GM23338 (cell line): ENCODE measurements around the gene HNRNPC. TPM values are rescaled to one million over a fixed set of nuclear protein-coding genes. Genes with fewer than 3 reads are reported as not detected.
"Not testable (repeated sequence)": the region's sequence is repeated elsewhere in the genome, so short reads cannot be mapped to it uniquely, and the experiment has no call there.

ENCODE experiments used
- ATAC-seq: fragments of 200-7000 bp; cut with Tn5 transposase; 3 replicates; pipeline ENCODE4 v1.9.1; 2020
- DNase-seq: peaks from one replicate; pipeline ENCODE4 v3.0.0-alpha.2; 2015; ENCODE audit warnings: low spot score
- H2AFZ ChIP-seq: fragments of 200-600 bp; sonication (generic); 2 replicates; pipeline ENCODE4 v1.8.0; 2016; ENCODE audit warnings: antibody characterized with exemption, mild to moderate bottlenecking, moderate library complexity
- H3F3A ChIP-seq: fragments of 200-600 bp; sonication (generic); replicated peaks from 2 replicates; pipeline ENCODE4 v1.8.0; 2017; ENCODE audit warnings: antibody characterized with exemption, mixed run types, low read depth
- H3K27ac ChIP-seq: fragments of 200-600 bp; sonication (generic); 2 replicates; pipeline ENCODE4 v1.6.1; 2016; ENCODE audit warnings: low read depth
- H3K27me3 ChIP-seq: fragments of 200-600 bp; sonication (generic); 2 replicates; pipeline ENCODE4 v1.8.0; 2016; ENCODE audit warnings: mild to moderate bottlenecking, mixed run types, moderate library complexity; ENCODE audit not compliant: insufficient read depth
- H3K36me3 ChIP-seq: fragments of 200-600 bp; sonication (generic); 2 replicates; pipeline ENCODE4 v1.8.0; 2016; ENCODE audit warnings: mild to moderate bottlenecking; ENCODE audit not compliant: insufficient read depth
- H3K4me1 ChIP-seq: fragments of 200-600 bp; sonication (generic); 2 replicates; pipeline ENCODE4 v1.8.0; 2016; ENCODE audit warnings: mild to moderate bottlenecking, moderate library complexity; ENCODE audit not compliant: insufficient read depth
- H3K4me2 ChIP-seq: fragments of 200-600 bp; sonication (generic); 2 replicates; pipeline ENCODE4 v1.7.1; 2017; ENCODE audit warnings: mixed run types
- H3K4me3 ChIP-seq: fragments of 200-600 bp; sonication (generic); 2 replicates; pipeline ENCODE4 v1.6.1; 2016; ENCODE audit warnings: mixed run types
- H3K79me2 ChIP-seq: fragments of 200-600 bp; sonication (generic); replicated peaks from 2 replicates; pipeline ENCODE4 v1.8.0; 2017; ENCODE audit warnings: mild to moderate bottlenecking; ENCODE audit not compliant: insufficient read depth
- H3K9me2 ChIP-seq: fragments of 200-600 bp; sonication (generic); 2 replicates; pipeline ENCODE4 v1.8.0; 2017; ENCODE audit not compliant: insufficient read depth
- H4K20me1 ChIP-seq: fragments of 200-600 bp; sonication (generic); replicated peaks from 2 replicates; pipeline ENCODE4 v1.8.0; 2017; ENCODE audit warnings: mild to moderate bottlenecking; ENCODE audit not compliant: insufficient read depth
- H3K27ac Mint-ChIP-seq: 2 replicates; pipeline ENCODE4 v1.8.0; 2020; ENCODE audit warnings: inconsistent platforms, mild to moderate bottlenecking, moderate library complexity, mixed read lengths
- H3K27me3 Mint-ChIP-seq: 3 replicates; pipeline ENCODE4 v1.8.0; 2022; ENCODE audit warnings: low read depth, mild to moderate bottlenecking, moderate library complexity, mixed read lengths, inconsistent platforms; ENCODE audit not compliant: insufficient read depth, poor library complexity
- H3K36me3 Mint-ChIP-seq: 3 replicates; pipeline ENCODE4 v1.8.0; 2021; ENCODE audit warnings: low read depth, mild to moderate bottlenecking, inconsistent platforms, moderate library complexity, mixed read lengths
- H3K4me1 Mint-ChIP-seq: 3 replicates; pipeline ENCODE4 v1.8.0; 2020; ENCODE audit warnings: mild to moderate bottlenecking, inconsistent platforms, mixed read lengths
- H3K4me3 Mint-ChIP-seq: 3 replicates; pipeline ENCODE4 v1.8.0; 2021; ENCODE audit warnings: moderate library complexity, mild to moderate bottlenecking, inconsistent platforms, mixed read lengths
- H3K9me3 Mint-ChIP-seq: 3 replicates; pipeline ENCODE4 v1.8.0; 2020; ENCODE audit warnings: moderate library complexity, mild to moderate bottlenecking, inconsistent platforms, mixed read lengths
- CREB1 ChIP-seq: fragments of 250-450 bp; sonication (Bioruptor Pico); IDR thresholded peaks from 2 replicates; pipeline ENCODE4 v1.5.0; 2020; ENCODE audit warnings: low read depth, mild to moderate bottlenecking, moderate library complexity
- EZH2 ChIP-seq: fragments of 200-600 bp; sonication (generic); IDR thresholded peaks from one replicate; pipeline ENCODE4 v1.8.0; 2017; ENCODE audit warnings: antibody characterized with exemption, mild to moderate bottlenecking, low read depth; ENCODE audit not compliant: unreplicated experiment
- EZH2phosphoT487 ChIP-seq: fragments of 200-600 bp; sonication (generic); IDR thresholded peaks from one replicate; pipeline ENCODE4 v1.8.1; 2018; ENCODE audit warnings: antibody characterized with exemption; ENCODE audit not compliant: unreplicated experiment
- POLR2AphosphoS5 ChIP-seq: IDR thresholded peaks from 2 replicates; pipeline ENCODE4 v1.6.1; 2016; ENCODE audit warnings: antibody characterized with exemption, low read depth
- STAT1 ChIP-seq: IDR thresholded peaks from one replicate; pipeline ENCODE4 v1.6.1; 2016; ENCODE audit warnings: antibody characterized with exemption; ENCODE audit not compliant: unreplicated experiment
- ZNF331 ChIP-seq: fragments of 250-450 bp; sonication (Bioruptor Pico); IDR thresholded peaks from 2 replicates; pipeline ENCODE4 v1.5.0; 2020; ENCODE audit warnings: low read depth, mild to moderate bottlenecking, moderate library complexity
- polyA plus RNA-seq: library from polyadenylated mRNA; unstranded; fragments of >200 nt; fragmentation: Nextera tagmentation; extraction: Ambion mirVana; gene quantifications from 2 replicates; pipeline ENCODE4 v1.2.1, GENCODE V29; 2016
- total RNA-seq: library from RNA; depleted of rRNA; stranded (reverse); fragments of >200 nt; shearing (Covaris generic); gene quantifications from 2 replicates; pipeline ENCODE4 v1.2.3, GENCODE V29; 2014

The HNRNPC gene
- total and polyA plus RNA-seq, 2 experiments from 2014 or later: 1,259 to 1,296 TPM

- TF ChIP-seq POLR2AphosphoS5 (no peak), STAT1 (no peak), EZH2phosphoT487 (no peak)
Observed at GRCh38 chr14:21279783-21280182, 10.5 kb upstream of the HNRNPC start, which contains the start of gene RPGRIP1 (continued).

- Histone ChIP-seq H3K79me2 (no peaks in the 10 kb centered on the region), H3K27me3 (no peaks in the 10 kb centered on the region), H3K4me2 (no peak overlapping the region), H3K4me1 (no peaks in the 10 kb centered on the region), H2AFZ (no peak overlapping the region), H3F3A (no peaks in the 10 kb centered on the region; the same call in 1 of the 2 replicates), H3K27ac (no peak overlapping the region), H3K4me3 (no peak overlapping the region), H3K36me3 (no peaks in the 10 kb centered on the region), H3K9me2 (no peaks in the 10 kb centered on the region), H4K20me1 (no peaks in the 10 kb centered on the region)
- ATAC-seq (no peak), DNase-seq (no peak)
- no peaks in the 10 kb centered on the region for H3K9me3 Mint-ChIP-seq
- no peaks in the 10 kb centered on the region for H3K4me1 Mint-ChIP-seq
- H3K27ac Mint-ChIP-seq: no peak overlapping the region
- H3K36me3 Mint-ChIP-seq: no peaks in the 10 kb centered on the region
- H3K27me3 Mint-ChIP-seq: peaks cover 4% of the 10 kb centered on the region
- TF ChIP-seq CREB1 (CRISPR knock-in tag) (no peak), ZNF331 (CRISPR knock-in tag) (no peak), EZH2phosphoT487 (no peak), POLR2AphosphoS5 (no peak), EZH2 (no peak)
- H3K4me3 Mint-ChIP-seq: no peak overlapping the region
Observed at GRCh38 chr14:21278632-21279031, 9.4 kb upstream of the HNRNPC start.

- H3K79me2 ChIP-seq: no peaks in the 10 kb centered on the region
- no peaks in the 10 kb centered on the region for H3K9me2 ChIP-seq
- no peak overlapping the region for H3K4me2 ChIP-seq
- Mint-ChIP-seq H3K4me3 (no peak overlapping the region), H3K4me1 (no peaks in the 10 kb centered on the region), H3K9me3 (no peaks in the 10 kb centered on the region), H3K27me3 (peaks cover 6% of the 10 kb centered on the region), H3K36me3 (no peaks in the 10 kb centered on the region), H3K27ac (no peak overlapping the region)
- H3K36me3 ChIP-seq: no peaks in the 10 kb centered on the region
- TF ChIP-seq EZH2: no peak
- H3K4me1 ChIP-seq: no peaks in the 10 kb centered on the region
- no peak overlapping the region for H3K27ac ChIP-seq
- no peaks in the 10 kb centered on the region for H3K27me3 ChIP-seq
- ATAC-seq: no peak
- H3K4me3 ChIP-seq: no peak overlapping the region
- DNase-seq: no peak
- no peaks in the 10 kb centered on the region for H4K20me1 ChIP-seq
- H2AFZ ChIP-seq: no peak overlapping the region
- H3F3A ChIP-seq: no peaks in the 10 kb centered on the region; the same call in 1 of the 2 replicates
Observed at GRCh38 chr14:21275261-21275858, 6.1 kb upstream of the HNRNPC start.

GRCh38 chr14:21272661-21273060, 3.4 kb upstream of the HNRNPC start:
- peaks cover 16% of the 10 kb centered on the region for H3K79me2 ChIP-seq

More at GRCh38 chr14:21272661-21273060, 3.4 kb upstream of the HNRNPC start:
- DNase-seq, H3K4me1 ChIP-seq, H3K27ac Mint-ChIP-seq, H3K36me3 ChIP-seq, H4K20me1 ChIP-seq, H3K27ac ChIP-seq, H3K4me2 ChIP-seq, H3K9me2 ChIP-seq, H3K9me3 Mint-ChIP-seq, H3K27me3 ChIP-seq, H2AFZ ChIP-seq, H3K4me1 Mint-ChIP-seq, H3K4me3 ChIP-seq, ATAC-seq, H3K4me3 Mint-ChIP-seq, H3F3A ChIP-seq: not testable (repeated sequence)
- H3K27me3 Mint-ChIP-seq: peaks cover 21% of the 10 kb centered on the region
- peaks cover 18% of the 10 kb centered on the region for H3K36me3 Mint-ChIP-seq
